IPS-20b (cell line): Measurements from ENCODE around the gene PSMG3.

Experiments
- H3K27ac ChIP-seq: one replicate; pipeline ENCODE4 v1.5.1; 2013; ENCODE audit warnings: low read length
- H3K27me3 ChIP-seq: 2 replicates; pipeline ENCODE4 v1.6.1; 2013; ENCODE audit warnings: mild to moderate bottlenecking, low read length, inconsistent platforms; ENCODE audit not compliant: insufficient read depth
- H3K36me3 ChIP-seq: 2 replicates; pipeline ENCODE4 v1.6.1; 2013; ENCODE audit warnings: low read depth, mild to moderate bottlenecking, inconsistent platforms, low read length, moderate library complexity; ENCODE audit not compliant: insufficient read depth
- H3K4me1 ChIP-seq: 2 replicates; pipeline ENCODE4 v1.6.1; 2013; ENCODE audit warnings: mild to moderate bottlenecking, control low read depth, inconsistent platforms, low read length, moderate library complexity; ENCODE audit not compliant: insufficient read depth
- H3K4me3 ChIP-seq: 2 replicates; pipeline ENCODE4 v1.5.1; 2013; ENCODE audit warnings: mild to moderate bottlenecking, low read length, inconsistent platforms
- H3K9ac ChIP-seq: 2 replicates; pipeline ENCODE4 v1.6.1; 2013; ENCODE audit warnings: low read depth, mild to moderate bottlenecking, inconsistent platforms, low read length, moderate library complexity
- H3K9me3 ChIP-seq: 2 replicates; pipeline ENCODE4 v1.6.1; 2013; ENCODE audit warnings: mild to moderate bottlenecking, low read depth, low read length, inconsistent platforms; ENCODE audit not compliant: insufficient read depth

Gene PSMG3

GRCh38 chr7:1575809-1576208 is 6.0 kb upstream of the PSMG3 start:
- H3K4me3 ChIP-seq = no peak overlapping the region
- peaks cover 3% of the 10 kb centered on the region; the same call in 1 of the 2 replicates for H3K9me3 ChIP-seq
- peaks cover 13% of the 10 kb centered on the region; the same call in 1 of the 2 replicates for H3K4me1 ChIP-seq
- H3K27ac ChIP-seq = peak overlapping the region; percentile 62
- peak overlapping the region; percentile 23 for H3K9ac ChIP-seq
- H3K27me3 ChIP-seq = no peaks in the 10 kb centered on the region
- no peaks in the 10 kb centered on the region for H3K36me3 ChIP-seq

- H3K9ac ChIP-seq = no peak overlapping the region
- no peak overlapping the region for H3K27ac ChIP-seq
- peaks cover 7% of the 10 kb centered on the region; the same call in 1 of the 2 replicates for H3K36me3 ChIP-seq
- peaks cover 5% of the 10 kb centered on the region for H3K4me1 ChIP-seq
- H3K4me3 ChIP-seq = no peak overlapping the region
- H3K27me3 ChIP-seq = no peaks in the 10 kb centered on the region
- H3K9me3 ChIP-seq = 0 out of 2 replicates have a peak, but pooled peaks cover under 1% of the 10 kb centered on the region
Measured at GRCh38 chr7:1572111-1572822, 2.4 kb upstream of the PSMG3 start.

GRCh38 chr7:1569440-1569832 is 396 bp downstream of the PSMG3 start:
- Histone ChIP-seq H3K9ac (peak overlapping the region; percentile 91; the same call in 1 of the 2 replicates), H3K27ac (no peak overlapping the region), H3K36me3 (peaks cover 17% of the 10 kb centered on the region; the same call in 1 of the 2 replicates), H3K4me3 (peak overlapping the region; percentile 87), H3K4me1 (no peaks in the 10 kb centered on the region; the same call in 1 of the 2 replicates), H3K9me3 (no peaks in the 10 kb centered on the region), H3K27me3 (no peaks in the 10 kb centered on the region)

- no peaks in the 10 kb centered on the region; the same call in 1 of the 2 replicates for H3K4me1 ChIP-seq
- H3K27ac ChIP-seq = no peak overlapping the region
- peak overlapping the region; percentile 87; the same call in 1 of the 2 replicates for H3K4me3 ChIP-seq
- peaks cover 17% of the 10 kb centered on the region; the same call in 1 of the 2 replicates for H3K36me3 ChIP-seq
- H3K9me3 ChIP-seq = no peaks in the 10 kb centered on the region
- H3K27me3 ChIP-seq = no peaks in the 10 kb centered on the region
- peak overlapping the region; percentile 91; the same call in 1 of the 2 replicates for H3K9ac ChIP-seq
Measured at GRCh38 chr7:1569016-1569415, 816 bp downstream of the PSMG3 start.

- Histone ChIP-seq H3K36me3 (peaks cover 17% of the 10 kb centered on the region; the same call in 1 of the 2 replicates), H3K27me3 (no peaks in the 10 kb centered on the region), H3K4me1 (no peaks in the 10 kb centered on the region; the same call in 1 of the 2 replicates), H3K4me3 (no peak overlapping the region), H3K27ac (no peak overlapping the region), H3K9me3 (no peaks in the 10 kb centered on the region), H3K9ac (no peak overlapping the region)
Measured at GRCh38 chr7:1567896-1568510, 1.8 kb downstream of the PSMG3 start.

- Histone ChIP-seq H3K36me3 (peaks cover 17% of the 10 kb centered on the region; the same call in 1 of the 2 replicates), H3K4me3 (no peak overlapping the region), H3K9ac (0 out of 2 replicates have a peak overlapping the region, but pooled peaks have one; percentile 43), H3K27me3 (no peaks in the 10 kb centered on the region), H3K4me1 (no peaks in the 10 kb centered on the region; the same call in 1 of the 2 replicates), H3K27ac (no peak overlapping the region), H3K9me3 (no peaks in the 10 kb centered on the region)
Measured at GRCh38 chr7:1567049-1567771, 2.6 kb downstream of the PSMG3 start.

GRCh38 chr7:1566687-1567048 is 3.2 kb downstream of the PSMG3 start:
- peak overlapping the region; percentile 34; the same call in 1 of the 2 replicates for H3K9ac ChIP-seq

GRCh38 chr7:1564603-1565022 is 5.2 kb downstream of the PSMG3 start:
- no peaks in the 10 kb centered on the region for H3K27me3 ChIP-seq
- no peak overlapping the region for H3K27ac ChIP-seq
- no peak overlapping the region for H3K9ac ChIP-seq
- peaks cover 17% of the 10 kb centered on the region; the same call in 1 of the 2 replicates for H3K36me3 ChIP-seq
- no peak overlapping the region for H3K4me3 ChIP-seq
- no peaks in the 10 kb centered on the region; the same call in 1 of the 2 replicates for H3K4me1 ChIP-seq
- H3K9me3 ChIP-seq = no peaks in the 10 kb centered on the region

More at GRCh38 chr7:1566687-1567048, 3.2 kb downstream of the PSMG3 start:
- Histone ChIP-seq H3K27ac (no peak overlapping the region), H3K4me3 (no peak overlapping the region), H3K9me3 (no peaks in the 10 kb centered on the region), H3K36me3 (peaks cover 17% of the 10 kb centered on the region; the same call in 1 of the 2 replicates), H3K4me1 (no peaks in the 10 kb centered on the region; the same call in 1 of the 2 replicates), H3K27me3 (no peaks in the 10 kb centered on the region)

- Histone ChIP-seq H3K9ac (no peak overlapping the region), H3K27ac (no peak overlapping the region), H3K27me3 (no peaks in the 10 kb centered on the region), H3K4me1 (no peaks in the 10 kb centered on the region; the same call in 1 of the 2 replicates), H3K36me3 (peaks cover 17% of the 10 kb centered on the region; the same call in 1 of the 2 replicates), H3K9me3 (no peaks in the 10 kb centered on the region), H3K4me3 (no peak overlapping the region)
Measured at GRCh38 chr7:1563981-1564602, 5.7 kb downstream of the PSMG3 start.

- Histone ChIP-seq H3K27ac (no peak overlapping the region), H3K9ac (no peak overlapping the region), H3K4me3 (no peak overlapping the region), H3K4me1 (no peaks in the 10 kb centered on the region; the same call in 1 of the 2 replicates), H3K9me3 (no peaks in the 10 kb centered on the region), H3K27me3 (no peaks in the 10 kb centered on the region), H3K36me3 (peaks cover 13% of the 10 kb centered on the region; the same call in 1 of the 2 replicates)
Measured at GRCh38 chr7:1562597-1563051, 7.2 kb downstream of the PSMG3 start.

GRCh38 chr7:1562116-1562515 is 7.7 kb downstream of the PSMG3 start:
- no peaks in the 10 kb centered on the region for H3K27me3 ChIP-seq
- H3K36me3 ChIP-seq = peaks cover 8% of the 10 kb centered on the region; the same call in 1 of the 2 replicates
- H3K4me1 ChIP-seq = no peaks in the 10 kb centered on the region
- no peak overlapping the region for H3K4me3 ChIP-seq
- no peak overlapping the region for H3K9ac ChIP-seq
- H3K9me3 ChIP-seq = no peaks in the 10 kb centered on the region
- no peak overlapping the region for H3K27ac ChIP-seq
